Subcutaneous adipose tissue (tissue), 4 donors: ENCODE measurements around the gene NR2E1. TPM values are rescaled to one million over a fixed set of nuclear protein-coding genes. Genes with fewer than 3 reads are reported as not detected.

ENCODE experiments used
- CTCF ChIP-seq: fragments of 450-650 bp; IDR thresholded peaks from one replicate; pipeline ENCODE4 v1.5.1; 2016; ENCODE audit warnings: low read depth, mild to moderate bottlenecking, control low read depth, antibody characterized with exemption, moderate library complexity
- total RNA-seq, 4 donors: library from RNA; depleted of rRNA; stranded (reverse); fragments of >200 nt; gene quantifications; one replicate each; pipeline ENCODE4 v1.1.0, GENCODE V29; 2016

NR2E1 gene
- total RNA-seq, 4 donors from 2014 or later, result not detected

DNA sequence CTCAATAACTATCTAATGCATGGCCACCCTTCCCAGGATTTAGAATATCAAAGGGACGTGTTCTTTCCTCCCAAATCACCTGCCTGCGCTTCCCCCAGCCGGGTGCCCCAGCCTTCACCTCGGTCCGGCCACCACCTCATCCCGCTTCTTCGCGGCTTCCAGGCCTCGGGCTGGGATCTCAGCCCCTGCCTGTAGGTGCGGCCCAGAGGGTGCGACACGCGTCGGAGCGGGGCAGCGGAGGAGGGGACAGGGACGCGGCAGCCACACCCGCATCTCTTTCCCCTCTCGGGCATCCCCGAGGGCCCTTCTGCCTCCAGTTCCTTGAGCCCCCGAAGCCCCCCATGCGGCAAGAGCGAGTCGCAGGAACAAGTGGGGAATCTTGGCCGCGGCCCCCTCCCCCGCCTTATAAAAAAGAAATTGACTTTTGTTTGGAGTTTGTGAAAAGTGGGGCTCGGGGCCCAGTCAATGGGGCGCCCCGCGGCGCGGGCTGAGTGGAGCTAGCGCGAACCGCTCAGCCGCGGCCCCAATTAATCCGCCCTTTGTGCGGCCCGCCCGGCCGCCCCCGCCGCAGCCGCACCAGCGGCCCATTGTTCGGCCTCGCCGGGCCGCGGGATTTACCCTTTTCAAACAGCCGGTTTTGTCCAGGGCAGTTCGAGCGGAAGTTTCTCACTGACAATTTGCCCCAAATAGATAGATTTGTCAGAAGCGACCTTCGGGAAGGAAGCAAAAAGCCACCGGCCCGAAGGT is 8.4 kb upstream of the NR2E1 start:
- TF ChIP-seq CTCF, result no peak

DNA sequence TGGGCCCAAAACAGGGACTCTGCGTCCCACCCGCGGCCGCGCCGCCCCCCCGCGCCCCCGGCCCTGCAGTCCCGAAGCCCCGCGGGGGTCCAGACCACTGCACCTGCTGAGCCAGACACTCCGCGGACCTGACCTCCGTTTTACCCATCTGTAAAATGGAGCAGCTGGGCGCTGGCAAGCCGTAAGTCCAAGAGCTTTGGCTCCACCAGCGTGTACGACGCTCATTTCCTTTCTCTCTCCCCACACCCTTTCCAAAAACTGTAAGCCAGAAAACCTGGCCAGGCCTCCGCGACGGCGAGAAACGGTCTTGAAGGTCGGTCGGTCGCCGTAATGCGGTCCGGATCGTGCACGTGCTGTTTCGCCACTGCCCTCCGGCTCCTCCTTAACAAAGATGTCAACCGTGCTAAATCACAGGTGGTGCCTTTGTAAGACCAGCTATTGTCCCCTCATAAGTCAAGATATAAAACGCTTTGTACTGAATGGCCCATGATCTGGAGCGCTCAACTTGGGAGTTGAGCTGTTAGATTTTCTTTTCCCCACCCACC is 7.8 kb upstream of the NR2E1 start:
- no peak for TF ChIP-seq CTCF

DNA sequence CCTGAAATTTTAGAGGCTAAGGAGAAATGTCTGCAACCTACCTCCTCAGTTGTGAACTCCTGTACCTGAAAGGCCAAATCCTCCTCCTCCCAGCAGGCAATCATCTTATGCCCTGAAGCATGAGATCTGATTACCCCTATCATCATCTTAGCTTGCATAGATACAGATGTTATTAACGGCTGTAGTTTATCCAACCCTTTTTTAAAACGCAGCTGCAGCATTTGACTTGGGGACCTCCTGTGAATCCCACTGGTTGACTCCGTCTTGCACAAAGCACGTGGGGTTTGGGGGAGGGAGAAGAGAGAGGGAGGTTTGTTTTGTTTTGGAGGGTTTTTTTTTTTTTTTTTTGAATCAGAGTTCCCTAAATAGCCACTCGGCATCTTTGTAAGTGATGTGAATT is 5.8 kb upstream of the NR2E1 start:
- no peak for TF ChIP-seq CTCF

DNA sequence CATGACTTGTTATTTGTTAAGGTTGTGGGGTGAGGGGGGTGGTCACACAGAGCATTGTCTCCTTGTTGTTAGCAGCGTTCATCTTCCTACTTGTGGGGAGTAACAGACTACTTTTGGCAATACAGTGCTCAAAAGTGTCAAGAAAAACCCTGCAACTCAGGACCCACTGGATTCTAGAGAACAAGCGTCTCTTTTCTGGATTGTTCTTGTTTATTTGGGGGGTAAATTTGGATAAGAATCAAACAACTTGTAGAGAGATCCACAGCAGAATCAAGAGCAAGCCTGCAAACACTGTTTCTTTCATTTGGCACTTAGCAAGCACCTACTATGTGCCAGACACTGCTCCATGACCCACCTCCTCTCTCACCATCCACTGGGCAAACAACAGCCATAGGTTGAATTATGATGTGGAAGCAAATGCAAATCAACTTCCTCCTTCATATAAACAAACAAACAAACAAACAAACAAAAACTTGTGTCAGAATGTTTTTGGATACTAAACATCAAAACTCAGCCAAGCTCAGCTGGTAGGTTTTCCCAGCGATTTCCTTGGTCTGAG is 4.0 kb upstream of the NR2E1 start:
- TF ChIP-seq CTCF, result no peak

DNA sequence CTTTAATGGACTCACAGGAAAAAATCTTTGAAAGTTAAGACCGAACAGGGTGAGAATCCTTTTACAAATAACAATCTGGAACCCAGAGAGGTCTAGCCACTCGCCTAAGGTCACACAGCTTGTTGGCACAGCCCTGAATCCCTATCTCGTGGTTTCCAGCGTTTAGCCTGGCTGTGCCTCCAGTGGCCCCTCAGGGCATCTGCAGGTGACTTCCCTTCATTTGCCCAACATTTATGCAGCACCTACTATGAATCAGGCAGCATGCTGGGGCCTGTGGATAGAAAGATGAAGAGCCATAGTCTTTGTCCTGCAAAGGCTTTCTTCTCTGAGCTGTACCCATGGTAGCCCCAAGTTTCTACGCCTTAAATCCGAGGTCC is 2.6 kb upstream of the NR2E1 start:
- TF ChIP-seq CTCF, result no peak

DNA sequence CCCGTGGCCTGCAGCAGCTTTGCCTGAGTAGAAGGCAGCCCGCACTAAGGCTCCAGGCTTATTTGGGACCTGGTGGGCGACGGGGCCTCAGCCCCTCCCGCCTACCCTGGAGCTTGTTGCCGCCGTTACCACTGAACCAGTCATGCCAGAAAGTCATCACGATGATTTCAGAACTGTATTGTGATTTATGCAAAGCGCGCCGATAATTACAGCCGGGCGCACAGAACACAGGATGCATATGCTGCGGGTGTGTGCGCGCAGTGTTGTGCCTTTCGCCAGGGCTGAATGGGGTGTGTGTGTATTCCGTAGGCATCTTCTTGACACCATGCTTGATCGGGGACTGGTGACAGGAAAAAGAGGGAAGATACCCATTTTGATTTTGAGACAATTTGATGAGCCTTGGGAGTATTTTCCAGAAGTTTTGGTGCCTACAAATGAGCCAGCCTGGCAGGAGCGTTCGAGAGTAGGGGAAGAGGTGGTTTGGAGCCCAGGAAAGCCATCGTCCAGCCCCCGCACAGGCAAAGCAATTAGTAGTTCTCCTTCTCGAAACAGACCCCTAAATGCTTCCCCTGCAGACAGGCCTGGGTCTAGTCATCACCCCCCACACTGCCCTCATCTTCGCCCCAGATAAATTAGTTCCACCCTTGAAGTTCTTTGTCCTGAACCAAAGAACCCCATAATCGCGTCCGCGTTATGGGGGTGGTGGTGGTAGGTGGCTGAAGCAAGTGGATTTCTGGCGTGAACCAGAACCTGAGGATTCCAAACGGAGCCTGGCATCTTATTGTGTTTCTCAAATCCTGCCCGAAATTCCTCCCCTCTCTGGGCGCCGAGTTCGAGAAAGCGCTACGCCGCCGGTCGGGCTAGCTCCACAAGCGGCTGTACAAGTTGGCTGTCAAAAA is 1.9 kb upstream of the NR2E1 start:
- TF ChIP-seq CTCF, result no peak

DNA sequence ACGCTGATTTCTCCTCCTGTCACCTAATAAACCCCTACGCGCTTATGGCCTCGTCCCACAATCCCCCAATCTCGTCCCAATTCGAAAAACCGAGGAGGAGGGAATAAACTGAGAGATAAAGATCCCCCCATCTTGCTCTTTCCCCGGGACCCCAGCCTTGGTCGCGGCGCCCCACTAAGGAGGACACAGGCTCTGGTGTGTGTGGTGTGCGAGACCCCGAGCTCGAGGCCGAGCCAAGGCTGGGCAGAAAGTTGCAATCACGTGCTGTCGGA is 1.3 kb upstream of the NR2E1 start:
- TF ChIP-seq CTCF, result no peak
